ENCODE measurements around the gene OR56B4.
"Not testable (repeated sequence)": the region's sequence is repeated elsewhere in the genome, so short reads cannot be mapped to it uniquely, and the experiment has no call there.

OR56B4 gene

GRCh38 chr11:6107384-6107783, at the start of gene OR56B4:
OR56B4 (plus strand) TSS chr11:6107684; CDS start chr11:6107779, 95 bp downstream.
- not testable (repeated sequence) for DNase-seq

- no peak for DNase-seq
These were observed 46.0 kb upstream of the OR56B4 start for GRCh38 chr11:6061475-6061874.

- DNase-seq, result no peak
These were observed 44.7 kb upstream of the OR56B4 start for GRCh38 chr11:6062691-6063358.

- DNase-seq, result no peak
These were observed 40.0 kb upstream of the OR56B4 start for GRCh38 chr11:6067502-6067901.

- DNase-seq, result not testable (repeated sequence)
These were observed 31.0 kb upstream of the OR56B4 start for GRCh38 chr11:6076443-6076842.

GRCh38 chr11:6077723-6078122, 29.8 kb upstream of the OR56B4 start:
- DNase-seq, result no peak

- DNase-seq, result no peak
These were observed 28.0 kb upstream of the OR56B4 start for GRCh38 chr11:6079463-6079862.

GRCh38 chr11:6083129-6083528, 24.4 kb upstream of the OR56B4 start:
- DNase-seq, result no peak

GRCh38 chr11:6084587-6084986, 22.9 kb upstream of the OR56B4 start:
- DNase-seq, result no peak

GRCh38 chr11:6094186-6094585, 13.3 kb upstream of the OR56B4 start:
- no peak for DNase-seq

- DNase-seq, result no peak
These were observed 11.7 kb upstream of the OR56B4 start for GRCh38 chr11:6095798-6096197.

GRCh38 chr11:6096417-6096816, 11.1 kb upstream of the OR56B4 start:
- DNase-seq, result no peak

GRCh38 chr11:6099577-6099976, 7.9 kb upstream of the OR56B4 start:
- DNase-seq, result no peak

- DNase-seq, result no peak
These were observed 2.5 kb downstream of the OR56B4 start for GRCh38 chr11:6110011-6110410.

- no peak for DNase-seq
These were observed 4.2 kb downstream of the OR56B4 start for GRCh38 chr11:6111673-6112072.

GRCh38 chr11:6116638-6117037, 9.2 kb downstream of the OR56B4 start:
- DNase-seq, result no peak

GRCh38 chr11:6124245-6124644, 16.8 kb downstream of the OR56B4 start:
- no peak for DNase-seq

- no peak for DNase-seq
These were observed 20.4 kb downstream of the OR56B4 start for GRCh38 chr11:6127881-6128280.

GRCh38 chr11:6129011-6129410, 21.5 kb downstream of the OR56B4 start:
- DNase-seq, result no peak

GRCh38 chr11:6129635-6130034, 22.2 kb downstream of the OR56B4 start:
- DNase-seq, result no peak

- DNase-seq, result no peak
These were observed 24.9 kb downstream of the OR56B4 start for GRCh38 chr11:6132431-6132830.

GRCh38 chr11:6135936-6136335, 28.5 kb downstream of the OR56B4 start:
- not testable (repeated sequence) for DNase-seq

GRCh38 chr11:6142936-6143335, 35.5 kb downstream of the OR56B4 start:
- no peak for DNase-seq

- DNase-seq, result not testable (repeated sequence)
These were observed 36.3 kb downstream of the OR56B4 start for GRCh38 chr11:6143737-6144136.

- DNase-seq, result no peak
These were observed 43.6 kb downstream of the OR56B4 start for GRCh38 chr11:6151117-6151516.

All from stimulated activated CD4-positive, alpha-beta T cell treated with anti-CD3 and anti-CD28 coated beads, Interleukin-2, amount 100 ng/mL, for 48 hours (primary cell).